Upper lobe of right lung (tissue), 1 donor: ENCODE measurements around the gene PRKCE. TPM values are rescaled to one million over a fixed set of nuclear protein-coding genes. Genes with fewer than 3 reads are reported as not detected.

Source experiments
- ATAC-seq: fragments of 200-7000 bp; cut with Tn5 transposase; one replicate; pipeline ENCODE4 v1.9.1; 2020; ENCODE audit warnings: mild to moderate bottlenecking, moderate library complexity
- DNase-seq: peaks from one replicate; pipeline ENCODE4 v3.0.0-alpha.2; 2020
- H3K27ac ChIP-seq: fragments of 200-600 bp; one replicate; pipeline ENCODE4 v1.8.0; 2022
- H3K27me3 ChIP-seq: fragments of 200-600 bp; one replicate; pipeline ENCODE4 v1.8.0; 2022; ENCODE audit warnings: mild to moderate bottlenecking
- H3K36me3 ChIP-seq: fragments of 200-600 bp; one replicate; pipeline ENCODE4 v1.8.0; 2022
- H3K4me1 ChIP-seq: fragments of 200-600 bp; one replicate; pipeline ENCODE4 v1.8.0; 2022
- H3K4me3 ChIP-seq: fragments of 200-600 bp; one replicate; pipeline ENCODE4 v1.8.0; 2022; ENCODE audit warnings: mild to moderate bottlenecking
- H3K9me3 ChIP-seq: fragments of 200-600 bp; one replicate; pipeline ENCODE4 v1.8.0; 2022
- intact Hi-C: fragments of 100-400 bp; cut with DNase I; formaldehyde crosslinking; loops from one replicate; pipeline ENCODE4 v1.11.0; 2022
- total RNA-seq: library from RNA; stranded (reverse); fragmentation: NEBNext Ultra II Directional; extraction: Animal tissue kit (Norgen Biotek cat#: 25700); gene quantifications from one replicate; pipeline ENCODE4 v1.2.1, GENCODE V29; 2021
- TF ChIP-seq, protein P1 (sequence below): fragments of 200-600 bp; IDR thresholded peaks from one replicate; pipeline ENCODE4 v1.8.0; 2022; ENCODE audit warnings: antibody characterized with exemption
- donor health status: DM: no; HTN: yes; CAD: no; lungs with severe emphysema.

Gene PRKCE
- total RNA-seq, 1 donor from 2014 or later: 65.6 TPM

DNA sequence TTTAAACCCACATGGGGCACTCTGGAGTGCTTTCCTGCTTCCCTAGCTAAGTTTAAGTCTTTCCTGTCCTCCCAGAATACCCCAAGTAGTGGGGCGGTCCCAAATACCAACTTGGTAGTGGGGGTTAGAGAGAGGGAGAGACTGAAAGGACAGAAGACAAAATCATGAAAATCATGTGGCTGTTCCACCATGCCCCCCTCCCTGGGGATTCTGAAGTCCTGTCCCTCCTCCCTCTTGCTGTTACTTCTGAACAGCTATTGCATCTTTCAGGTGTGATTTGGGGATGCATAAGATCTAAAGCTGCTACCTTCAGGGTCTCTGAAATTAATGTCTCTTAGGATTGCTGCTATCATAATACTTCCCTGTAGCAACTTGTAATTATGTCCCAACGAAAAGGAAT lies 378.9 kb downstream of the PRKCE start:
- Histone ChIP-seq H3K27ac (peak overlapping the region; percentile 44), H3K36me3 (no peaks in the 10 kb centered on the region), H3K27me3 (no peaks in the 10 kb centered on the region), H3K4me1 (peaks cover 31% of the 10 kb centered on the region), H3K4me3 (no peak overlapping the region), H3K9me3 (no peaks in the 10 kb centered on the region)
- DNase-seq (no peak), ATAC-seq (no peak)
- intact Hi-C loops: no loop called here
- TF ChIP-seq, protein P1, sequence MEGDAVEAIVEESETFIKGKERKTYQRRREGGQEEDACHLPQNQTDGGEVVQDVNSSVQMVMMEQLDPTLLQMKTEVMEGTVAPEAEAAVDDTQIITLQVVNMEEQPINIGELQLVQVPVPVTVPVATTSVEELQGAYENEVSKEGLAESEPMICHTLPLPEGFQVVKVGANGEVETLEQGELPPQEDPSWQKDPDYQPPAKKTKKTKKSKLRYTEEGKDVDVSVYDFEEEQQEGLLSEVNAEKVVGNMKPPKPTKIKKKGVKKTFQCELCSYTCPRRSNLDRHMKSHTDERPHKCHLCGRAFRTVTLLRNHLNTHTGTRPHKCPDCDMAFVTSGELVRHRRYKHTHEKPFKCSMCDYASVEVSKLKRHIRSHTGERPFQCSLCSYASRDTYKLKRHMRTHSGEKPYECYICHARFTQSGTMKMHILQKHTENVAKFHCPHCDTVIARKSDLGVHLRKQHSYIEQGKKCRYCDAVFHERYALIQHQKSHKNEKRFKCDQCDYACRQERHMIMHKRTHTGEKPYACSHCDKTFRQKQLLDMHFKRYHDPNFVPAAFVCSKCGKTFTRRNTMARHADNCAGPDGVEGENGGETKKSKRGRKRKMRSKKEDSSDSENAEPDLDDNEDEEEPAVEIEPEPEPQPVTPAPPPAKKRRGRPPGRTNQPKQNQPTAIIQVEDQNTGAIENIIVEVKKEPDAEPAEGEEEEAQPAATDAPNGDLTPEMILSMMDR: no peak

GRCh38 chr2:46032161-46032813 lies 380.8 kb downstream of the PRKCE start:
- no peaks in the 10 kb centered on the region for H3K9me3 ChIP-seq
- no peaks in the 10 kb centered on the region for H3K36me3 ChIP-seq
- H3K4me3 ChIP-seq: no peak overlapping the region
- peak overlapping the region; percentile 43 for H3K27ac ChIP-seq
- DNase-seq (no peak), ATAC-seq (peak; percentile 26)
- no peaks in the 10 kb centered on the region for H3K27me3 ChIP-seq
- peaks cover 33% of the 10 kb centered on the region for H3K4me1 ChIP-seq
- intact Hi-C loops: no loop called here
- TF ChIP-seq, protein P1: no peak

- Histone ChIP-seq H3K4me1 (peaks cover 40% of the 10 kb centered on the region), H3K27me3 (no peaks in the 10 kb centered on the region), H3K36me3 (no peaks in the 10 kb centered on the region), H3K27ac (peak overlapping the region; percentile 43), H3K9me3 (no peaks in the 10 kb centered on the region), H3K4me3 (no peak overlapping the region)
- ATAC-seq: no peak
- no peak for DNase-seq
- intact Hi-C loops: no loop called here
- TF ChIP-seq, protein P1: no peak
Measured at GRCh38 chr2:46032996-46033395, 381.5 kb downstream of the PRKCE start.

DNA sequence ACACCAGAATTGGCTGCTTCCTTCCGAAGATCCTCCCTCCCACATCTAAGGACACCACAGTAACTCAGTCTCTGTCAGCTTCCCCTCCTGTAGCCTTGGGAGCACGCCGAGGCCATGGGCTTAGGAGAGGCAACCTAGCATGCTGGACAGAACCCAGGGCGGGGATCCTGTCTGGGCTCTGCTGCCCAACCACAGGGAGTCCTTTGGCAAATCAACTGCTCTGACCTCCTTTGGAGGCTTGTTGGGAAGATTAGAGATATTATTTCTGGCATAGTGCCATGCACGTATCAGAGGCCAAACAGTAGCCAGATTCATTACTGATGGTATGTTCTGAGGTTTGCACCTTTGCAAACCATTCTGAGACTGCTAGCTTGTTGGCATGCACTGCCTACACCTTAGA lies 383.1 kb downstream of the PRKCE start:
- no peak for DNase-seq
- H3K9me3 ChIP-seq: no peaks in the 10 kb centered on the region
- no peaks in the 10 kb centered on the region for H3K36me3 ChIP-seq
- peak overlapping the region; percentile 15 for H3K27ac ChIP-seq
- TF ChIP-seq, protein P1: no peak
- H3K4me3 ChIP-seq: no peak overlapping the region
- H3K27me3 ChIP-seq: no peaks in the 10 kb centered on the region
- intact Hi-C loops: no loop called here
- H3K4me1 ChIP-seq: peaks cover 41% of the 10 kb centered on the region
- ATAC-seq: peak; percentile 37

DNA sequence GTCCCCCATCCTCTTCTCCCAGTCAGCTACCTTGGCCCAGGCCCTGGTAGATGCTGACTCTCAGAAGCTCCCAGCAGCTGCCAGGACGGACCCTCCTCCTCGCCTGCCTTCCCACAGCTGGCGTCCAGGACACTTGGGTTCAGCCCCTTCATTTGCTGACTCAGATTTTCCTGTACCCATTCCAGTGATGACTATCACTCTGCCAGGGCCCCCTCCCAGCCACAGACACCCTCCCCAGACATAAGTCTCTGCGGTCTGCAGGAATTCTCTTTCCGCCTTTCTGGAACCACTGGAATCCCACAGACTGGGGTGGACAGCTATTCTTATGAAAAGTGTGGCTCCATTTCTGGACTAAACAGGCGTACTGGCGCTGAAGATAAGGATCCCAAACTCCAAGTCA lies 385.5 kb downstream of the PRKCE start:
- Histone ChIP-seq H3K4me1 (peaks cover 25% of the 10 kb centered on the region), H3K4me3 (no peak overlapping the region), H3K27me3 (no peaks in the 10 kb centered on the region), H3K36me3 (no peaks in the 10 kb centered on the region), H3K27ac (peak overlapping the region; percentile 53), H3K9me3 (no peaks in the 10 kb centered on the region)
- DNase-seq (no peak), ATAC-seq (no peak)
- TF ChIP-seq, protein P1: no peak
- intact Hi-C loops: no loop called here
